ENCODE results near the gene ETS1.

- TF ChIP-seq CTCF (conservative IDR thresholded peaks at IDR 0.05; ENCODE audit: low read length) (no peak), EZH2phosphoT487 (IDR thresholded peaks at IDR 0.05; ENCODE audit: borderline replicate concordance, low read depth, low read length) (no peak)
These were observed 37.2 kb upstream of the ETS1 start for GRCh38 chr11:128624269-128625175.
